ENCODE measurements around the gene TEX11.

GRCh38 chrX:70808942-70809940, 99.3 kb downstream of the TEX11 start:
- TF ChIP-seq POLR2A (IDR thresholded peaks at IDR 0.05), result no peak
- TF ChIP-seq CTCF (IDR thresholded peaks at IDR 0.05), result no peak
